SK-N-SH treated with all-trans-retinoic acid at 6 μM for 48 hours (cell line): ENCODE measurements around the gene BHLHA15.

ENCODE experiments used
- ATAC-seq: fragments of 200-7000 bp; cut with Tn5 transposase; 3 replicates; pipeline ENCODE4 v1.9.1; 2020; ENCODE audit warnings: mild to moderate bottlenecking, moderate library complexity
- ARNTL ChIP-seq: fragments of 450-650 bp; formaldehyde crosslinking; IDR thresholded peaks from 2 replicates; pipeline ENCODE4 v1.5.0; 2020; ENCODE audit warnings: low read depth, mild to moderate bottlenecking, moderate library complexity, borderline replicate concordance
- CSDC2 ChIP-seq: fragments of 250-450 bp; sonication (Bioruptor Pico); IDR thresholded peaks from 2 replicates; pipeline ENCODE4 v1.5.0; 2020; ENCODE audit warnings: mild to moderate bottlenecking, moderate library complexity
- ESRRG ChIP-seq: fragments of 250-450 bp; sonication (Bioruptor Pico); IDR thresholded peaks from 2 replicates; pipeline ENCODE4 v1.6.1; 2021; ENCODE audit warnings: mild to moderate bottlenecking
- ISL1 ChIP-seq: fragments of 250-450 bp; sonication (Bioruptor Pico); IDR thresholded peaks from 2 replicates; pipeline ENCODE4 v2.1.2; 2022; ENCODE audit warnings: mild to moderate bottlenecking, moderate library complexity
- PATZ1 ChIP-seq: fragments of 250-450 bp; sonication (Bioruptor Pico); IDR thresholded peaks from 2 replicates; pipeline ENCODE4 v1.8.0; 2020; ENCODE audit warnings: mild to moderate bottlenecking, moderate library complexity, borderline replicate concordance
- POU6F1 ChIP-seq: fragments of 250-450 bp; sonication (Bioruptor Pico); IDR thresholded peaks from 2 replicates; pipeline ENCODE4 v1.8.0; 2021; ENCODE audit warnings: low read depth, mild to moderate bottlenecking, moderate library complexity, borderline replicate concordance
- PPARA ChIP-seq: fragments of 250-450 bp; sonication (Bioruptor Pico); IDR thresholded peaks from 2 replicates; pipeline ENCODE4 v1.5.0; 2020; ENCODE audit warnings: mild to moderate bottlenecking, borderline replicate concordance
- TOX ChIP-seq: fragments of 250-450 bp; sonication (Bioruptor Pico); IDR thresholded peaks from 2 replicates; pipeline ENCODE4 v1.8.0; 2021; ENCODE audit warnings: mild to moderate bottlenecking, moderate library complexity, borderline replicate concordance
- TSHZ2 ChIP-seq: fragments of 250-450 bp; sonication (Bioruptor Pico); IDR thresholded peaks from 2 replicates; pipeline ENCODE4 v1.5.0; 2020; ENCODE audit warnings: mild to moderate bottlenecking, moderate library complexity
- ZFP3 ChIP-seq: fragments of 250-450 bp; sonication (Bioruptor Pico); IDR thresholded peaks from 2 replicates; pipeline ENCODE4 v1.5.0; 2020; ENCODE audit warnings: mild to moderate bottlenecking, moderate library complexity
- ZFP30 ChIP-seq: fragments of 450-650 bp; formaldehyde crosslinking; IDR thresholded peaks from 2 replicates; pipeline ENCODE4 v1.5.0; 2022; ENCODE audit warnings: mild to moderate bottlenecking, moderate library complexity
- ZNF565 ChIP-seq: fragments of 450-650 bp; formaldehyde crosslinking; conservative IDR thresholded peaks from 2 replicates; pipeline ENCODE4 v1.5.0; 2020; ENCODE audit warnings: low read depth, mild to moderate bottlenecking, moderate library complexity
- ZNF70 ChIP-seq: fragments of 450-650 bp; formaldehyde crosslinking; IDR thresholded peaks from 2 replicates; pipeline ENCODE4 v1.5.0; 2020; ENCODE audit warnings: mild to moderate bottlenecking, moderate library complexity
- ZNF8 ChIP-seq: fragments of 450-650 bp; formaldehyde crosslinking; IDR thresholded peaks from 2 replicates; pipeline ENCODE4 v1.5.0; 2020; ENCODE audit warnings: mild to moderate bottlenecking, moderate library complexity
- TF ChIP-seq, protein P1 (sequence below): fragments of 250-450 bp; sonication (Bioruptor Pico); IDR thresholded peaks from 2 replicates; pipeline ENCODE4 v1.5.1; 2020; ENCODE audit warnings: low read depth, mild to moderate bottlenecking, moderate library complexity
- TF ChIP-seq, protein P2 (sequence below): fragments of 250-450 bp; sonication (Bioruptor Pico); IDR thresholded peaks from 2 replicates; pipeline ENCODE4 v1.5.1; 2021; ENCODE audit warnings: mild to moderate bottlenecking, moderate library complexity

Gene BHLHA15

GRCh38 chr7:98186452-98187137 lies 24.6 kb upstream of the BHLHA15 start:
- ATAC-seq = peak; percentile 94
- TF ChIP-seq ZFP3 (CRISPR knock-in tag) = no peak
- no peak for TF ChIP-seq ZNF70 (CRISPR knock-in tag)
- TF ChIP-seq ZFP30 (CRISPR knock-in tag) = no peak
- no peak for TF ChIP-seq TOX (CRISPR knock-in tag)
- TF ChIP-seq CSDC2 (CRISPR knock-in tag) = no peak
- TF ChIP-seq PATZ1 (CRISPR knock-in tag) = no peak
- TF ChIP-seq ZNF8 (CRISPR knock-in tag) = no peak
- no peak for TF ChIP-seq POU6F1 (CRISPR knock-in tag)
- TF ChIP-seq PPARA = no peak
- no peak for TF ChIP-seq ARNTL (CRISPR knock-in tag)
- TF ChIP-seq ESRRG (CRISPR knock-in tag) = no peak
- TF ChIP-seq, all 23 proteins: peak for 0

DNA sequence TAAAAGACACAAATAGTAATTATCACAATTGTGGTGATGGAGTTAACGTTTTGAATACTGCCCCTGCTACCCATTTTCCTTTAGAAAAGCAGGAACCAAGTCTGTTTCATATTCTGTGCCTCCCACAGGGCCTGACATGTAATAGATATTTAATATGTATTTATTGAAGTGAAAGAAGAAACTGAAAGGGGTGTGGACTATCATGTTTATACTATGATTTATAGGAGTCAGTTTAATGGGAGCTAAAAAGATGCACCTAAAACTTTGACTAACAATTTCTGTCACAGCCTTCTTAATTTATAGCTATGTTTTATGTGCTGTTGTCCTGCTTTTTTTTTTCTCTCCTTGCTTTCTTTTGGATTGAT lies 24.1 kb upstream of the BHLHA15 start:
- ATAC-seq = peak; percentile 70
- TF ChIP-seq ZNF565 (CRISPR knock-in tag) = no peak
- TF ChIP-seq TOX (CRISPR knock-in tag) = peak; percentile 47; the same call in 1 of the 2 replicates
- TF ChIP-seq, protein P1, sequence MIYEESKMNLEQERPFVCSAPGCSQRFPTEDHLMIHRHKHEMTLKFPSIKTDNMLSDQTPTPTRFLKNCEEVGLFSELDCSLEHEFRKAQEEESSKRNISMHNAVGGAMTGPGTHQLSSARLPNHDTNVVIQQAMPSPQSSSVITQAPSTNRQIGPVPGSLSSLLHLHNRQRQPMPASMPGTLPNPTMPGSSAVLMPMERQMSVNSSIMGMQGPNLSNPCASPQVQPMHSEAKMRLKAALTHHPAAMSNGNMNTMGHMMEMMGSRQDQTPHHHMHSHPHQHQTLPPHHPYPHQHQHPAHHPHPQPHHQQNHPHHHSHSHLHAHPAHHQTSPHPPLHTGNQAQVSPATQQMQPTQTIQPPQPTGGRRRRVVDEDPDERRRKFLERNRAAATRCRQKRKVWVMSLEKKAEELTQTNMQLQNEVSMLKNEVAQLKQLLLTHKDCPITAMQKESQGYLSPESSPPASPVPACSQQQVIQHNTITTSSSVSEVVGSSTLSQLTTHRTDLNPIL = no peak
- no peak for TF ChIP-seq ESRRG (CRISPR knock-in tag)

GRCh38 chr7:98189559-98189958 lies 21.7 kb upstream of the BHLHA15 start:
- no peak for ATAC-seq
- TF ChIP-seq, protein P1 = no peak
- no peak for TF ChIP-seq ZFP30 (CRISPR knock-in tag)
- TF ChIP-seq ISL1 (CRISPR knock-in tag) = no peak

DNA sequence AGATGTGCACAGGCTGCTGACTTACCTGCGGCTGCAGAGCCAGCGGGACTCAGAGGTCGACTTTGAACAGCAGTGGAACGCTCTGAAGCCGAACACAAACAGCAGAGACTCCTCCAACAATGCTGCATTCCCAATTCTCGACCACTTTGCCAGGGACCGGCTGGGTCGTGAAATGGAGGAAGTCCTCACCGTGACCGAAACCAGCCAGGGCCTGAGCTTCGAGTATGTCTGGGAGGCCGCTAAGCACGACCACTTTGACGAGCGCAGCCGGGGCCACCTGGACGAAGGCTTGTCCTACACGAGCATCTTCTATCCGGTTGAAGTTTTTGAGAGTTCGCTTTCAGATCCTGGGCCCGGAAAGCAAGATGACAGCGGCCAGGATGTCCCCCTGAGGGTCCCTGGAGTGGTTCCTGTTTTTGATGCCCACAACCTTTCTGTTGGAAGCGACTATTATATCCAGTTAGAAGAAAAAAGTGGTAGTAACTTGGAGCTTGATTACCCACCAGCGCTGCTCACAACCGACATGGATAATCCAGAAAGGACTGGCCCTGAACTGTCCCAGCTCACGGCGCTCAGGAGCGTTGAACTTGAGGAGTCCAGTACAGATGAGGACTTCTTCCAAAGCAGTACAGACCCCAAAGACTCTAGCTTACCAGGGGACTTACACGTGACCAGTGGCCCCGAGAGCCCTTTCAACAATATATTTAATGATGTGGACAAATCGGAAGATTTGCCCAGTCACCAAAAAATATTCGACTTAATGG lies 19.4 kb upstream of the BHLHA15 start:
- no peak for ATAC-seq

More for the DNA sequence above, 19.4 kb upstream of the BHLHA15 start:
- TF ChIP-seq, protein P2, sequence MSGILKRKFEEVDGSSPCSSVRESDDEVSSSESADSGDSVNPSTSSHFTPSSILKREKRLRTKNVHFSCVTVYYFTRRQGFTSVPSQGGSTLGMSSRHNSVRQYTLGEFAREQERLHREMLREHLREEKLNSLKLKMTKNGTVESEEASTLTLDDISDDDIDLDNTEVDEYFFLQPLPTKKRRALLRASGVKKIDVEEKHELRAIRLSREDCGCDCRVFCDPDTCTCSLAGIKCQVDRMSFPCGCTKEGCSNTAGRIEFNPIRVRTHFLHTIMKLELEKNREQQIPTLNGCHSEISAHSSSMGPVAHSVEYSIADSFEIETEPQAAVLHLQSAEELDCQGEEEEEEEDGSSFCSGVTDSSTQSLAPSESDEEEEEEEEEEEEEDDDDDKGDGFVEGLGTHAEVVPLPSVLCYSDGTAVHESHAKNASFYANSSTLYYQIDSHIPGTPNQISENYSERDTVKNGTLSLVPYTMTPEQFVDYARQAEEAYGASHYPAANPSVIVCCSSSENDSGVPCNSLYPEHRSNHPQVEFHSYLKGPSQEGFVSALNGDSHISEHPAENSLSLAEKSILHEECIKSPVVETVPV (CRISPR knock-in tag) = no peak
- TF ChIP-seq TSHZ2 = no peak
